Central memory CD4-positive, alpha-beta T cell (primary cell): ENCODE results near the gene RTN3.
"Not testable (repeated sequence)": the region's sequence is repeated elsewhere in the genome, so short reads cannot be mapped to it uniquely, and the experiment has no call there.

Experiments
- DNase-seq: peaks from one replicate; pipeline ENCODE4 v3.0.0; 2022
- total RNA-seq, 3 experiments: gene quantifications; one replicate each; lab custom pipeline; 2026; lab: John Stamatoyannopoulos, UW

The RTN3 gene
- 31.1 to 58.4 (median 47.0) reads per million in 3 experiments for total RNA-seq

GRCh38 chr11:63681321-63682065, at the start of gene RTN3:
Gene RTN3, plus strand, starts transcription at chr11:63681500. Its CDS starts 137 bp downstream, at chr11:63681637.
- peak; percentile 98 for DNase-seq

DNA sequence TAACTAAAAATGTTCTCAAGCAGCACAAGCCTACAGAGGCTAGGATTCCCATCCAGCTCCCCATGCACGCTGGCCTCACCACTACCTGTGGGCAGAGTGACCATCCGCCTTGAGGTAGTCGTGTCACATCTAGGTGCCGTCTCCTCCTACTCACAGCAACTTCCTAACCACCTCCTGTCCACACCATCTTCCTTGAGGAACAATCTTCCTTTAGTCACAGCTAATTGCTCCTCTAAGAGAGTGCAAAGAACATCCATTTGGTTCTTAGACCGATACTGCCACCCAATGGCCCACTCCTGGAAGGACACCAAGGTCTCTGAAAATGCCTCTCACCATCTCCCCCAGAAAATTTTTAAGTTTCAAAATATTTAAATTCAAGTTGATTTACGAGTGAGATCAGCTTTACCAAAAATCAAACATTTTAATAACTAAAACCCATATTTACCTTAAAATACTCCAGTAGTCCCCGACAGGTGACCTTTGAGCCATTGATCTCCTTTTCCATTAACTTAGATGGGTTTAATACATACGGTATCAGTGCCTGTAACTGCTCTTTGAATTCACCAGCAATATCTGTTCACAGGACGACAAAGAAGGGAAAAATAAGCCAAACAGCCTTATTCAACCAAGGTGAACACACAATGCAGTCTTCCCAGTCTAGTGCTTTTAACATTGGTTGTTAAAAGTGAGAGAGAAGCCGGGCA, 45.4 kb upstream of the RTN3 start:
- DNase-seq, result peak; percentile 59

GRCh38 chr11:63638436-63638835, 42.9 kb upstream of the RTN3 start:
- DNase-seq, result not testable (repeated sequence)

DNA sequence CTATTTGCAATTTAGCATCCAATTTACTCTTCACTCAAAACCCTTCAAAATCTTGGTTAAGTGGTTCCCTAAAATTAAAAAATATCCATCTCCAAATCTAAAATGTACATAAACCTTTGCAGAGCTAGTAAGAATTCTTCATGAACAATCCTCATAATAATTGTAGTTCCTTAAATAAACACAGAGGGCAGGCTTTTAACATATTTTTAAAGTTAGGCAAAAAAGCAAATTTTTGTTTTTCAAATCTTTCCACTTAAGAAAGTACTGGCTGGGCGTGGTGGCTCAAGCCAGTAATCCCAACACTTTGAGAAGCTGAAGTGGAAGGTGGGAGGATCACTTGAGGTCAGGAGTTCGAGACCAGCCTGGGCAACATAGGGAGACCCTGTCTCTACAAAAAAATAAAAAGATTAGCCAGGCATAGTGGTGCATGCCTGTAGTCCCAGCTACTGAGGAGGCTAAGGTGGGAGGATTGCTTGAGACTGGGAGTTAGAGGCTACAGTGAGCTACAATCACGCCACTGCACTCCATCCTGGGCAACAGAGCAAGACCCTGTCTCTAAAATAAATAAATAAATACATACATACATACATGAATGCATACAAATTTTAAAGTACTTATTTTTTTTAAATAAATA, 42.0 kb upstream of the RTN3 start:
- DNase-seq, result no peak

- no peak for DNase-seq
Observed at GRCh38 chr11:63641727-63642126, 39.6 kb upstream of the RTN3 start.

DNA sequence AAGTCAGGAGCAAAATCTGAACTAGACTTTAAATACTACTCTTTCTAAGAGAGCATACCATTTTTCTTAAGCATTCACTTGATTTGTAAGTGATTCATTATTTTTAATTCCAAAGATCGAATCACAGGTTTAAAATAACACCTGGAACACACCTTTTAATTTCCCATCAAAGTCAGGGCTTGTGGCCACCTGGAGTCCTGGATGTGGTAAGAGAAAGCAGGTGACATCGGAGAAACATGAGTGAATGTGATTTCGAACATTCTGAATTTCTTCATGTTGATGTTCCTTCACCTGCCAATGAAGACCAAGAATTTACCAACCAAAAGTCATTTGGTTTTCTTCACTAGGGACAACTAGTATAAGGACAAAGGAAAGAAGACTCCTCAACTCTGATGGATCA, 38.1 kb upstream of the RTN3 start:
- DNase-seq, result no peak

- DNase-seq, result no peak
Observed at GRCh38 chr11:63652671-63653070, 28.6 kb upstream of the RTN3 start.

- DNase-seq, result no peak
Observed at GRCh38 chr11:63660972-63661371, 20.3 kb upstream of the RTN3 start.

- DNase-seq, result no peak
Observed at GRCh38 chr11:63663809-63664208, 17.5 kb upstream of the RTN3 start.

GRCh38 chr11:63666874-63667273, 14.4 kb upstream of the RTN3 start:
- DNase-seq, result no peak

DNA sequence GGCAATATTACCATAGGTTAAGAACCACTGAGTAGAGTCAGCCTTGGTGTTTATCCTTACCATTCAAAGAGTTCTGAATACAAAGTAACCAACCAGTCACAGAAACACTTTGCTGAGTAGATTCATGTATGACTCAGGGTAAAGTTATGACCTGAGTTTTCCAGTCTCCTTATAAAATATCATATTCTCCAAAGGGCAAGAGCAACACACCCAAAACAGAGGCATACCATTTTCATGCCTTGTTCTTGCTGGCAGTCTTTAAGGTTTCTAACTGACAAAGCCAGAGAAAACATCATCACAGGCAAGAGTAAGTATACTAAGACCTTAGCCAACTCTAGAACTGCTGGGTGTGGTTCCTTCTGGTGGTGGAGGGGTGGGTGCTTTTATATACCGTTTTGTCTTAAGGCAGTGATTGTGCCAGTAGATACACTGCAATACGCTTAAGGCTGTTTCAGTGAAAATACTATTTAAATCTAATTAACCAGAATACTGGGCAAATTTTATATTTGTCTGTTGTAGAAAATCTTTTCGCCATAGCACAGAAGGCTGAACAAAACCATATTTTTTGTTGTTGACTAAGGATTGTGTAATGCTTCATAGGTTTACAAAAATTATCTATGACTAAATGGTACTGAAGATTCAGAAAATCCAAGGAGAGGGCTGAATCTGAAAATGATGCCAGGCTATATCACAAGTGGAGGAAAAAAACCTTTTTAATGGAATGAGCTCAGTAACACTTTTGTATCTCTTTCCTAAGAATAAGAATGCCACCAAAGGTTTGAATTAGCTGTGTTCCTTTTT, 13.1 kb upstream of the RTN3 start:
- no peak for DNase-seq

DNA sequence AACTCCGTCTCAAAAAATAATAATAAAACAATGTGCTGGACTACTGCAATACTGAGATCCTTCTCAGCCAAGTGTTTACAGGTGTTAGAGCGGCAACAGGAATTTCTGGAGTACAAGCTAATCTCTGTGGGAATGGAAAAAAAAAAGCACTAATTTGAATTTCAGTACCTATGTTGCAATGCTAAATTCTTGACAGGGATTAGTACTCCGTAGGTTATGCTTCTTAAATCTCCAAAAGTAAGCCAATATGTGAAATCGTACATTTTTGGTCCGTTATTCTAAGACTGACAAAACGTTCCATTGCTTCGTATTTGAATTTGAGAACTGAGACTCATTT, 11.2 kb upstream of the RTN3 start:
- DNase-seq, result no peak

GRCh38 chr11:63670433-63671321, 10.6 kb upstream of the RTN3 start:
- DNase-seq, result peak; percentile 23

GRCh38 chr11:63671322-63672155, 9.8 kb upstream of the RTN3 start, which contains the start of gene ATL3:
Gene ATL3, minus strand, starts transcription at chr11:63671376. Its CDS starts 41 bp downstream, at chr11:63671335.
- peak; percentile 90 for DNase-seq

DNA sequence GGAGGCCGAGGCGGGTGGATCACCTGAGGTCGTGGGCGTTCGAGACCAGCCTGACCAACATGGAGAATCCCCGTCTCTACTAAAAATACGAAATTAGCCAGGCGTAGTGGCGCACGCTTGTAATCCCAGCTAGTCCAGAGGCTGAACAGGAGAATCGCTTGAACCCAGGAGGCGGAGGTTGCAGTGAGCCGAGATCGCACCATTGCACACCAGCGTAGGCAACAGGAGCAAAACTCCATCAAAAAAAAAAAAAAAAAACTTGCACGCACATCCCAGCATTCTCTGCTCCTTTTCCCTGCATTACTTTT, 9.2 kb upstream of the RTN3 start:
- no peak for DNase-seq

DNA sequence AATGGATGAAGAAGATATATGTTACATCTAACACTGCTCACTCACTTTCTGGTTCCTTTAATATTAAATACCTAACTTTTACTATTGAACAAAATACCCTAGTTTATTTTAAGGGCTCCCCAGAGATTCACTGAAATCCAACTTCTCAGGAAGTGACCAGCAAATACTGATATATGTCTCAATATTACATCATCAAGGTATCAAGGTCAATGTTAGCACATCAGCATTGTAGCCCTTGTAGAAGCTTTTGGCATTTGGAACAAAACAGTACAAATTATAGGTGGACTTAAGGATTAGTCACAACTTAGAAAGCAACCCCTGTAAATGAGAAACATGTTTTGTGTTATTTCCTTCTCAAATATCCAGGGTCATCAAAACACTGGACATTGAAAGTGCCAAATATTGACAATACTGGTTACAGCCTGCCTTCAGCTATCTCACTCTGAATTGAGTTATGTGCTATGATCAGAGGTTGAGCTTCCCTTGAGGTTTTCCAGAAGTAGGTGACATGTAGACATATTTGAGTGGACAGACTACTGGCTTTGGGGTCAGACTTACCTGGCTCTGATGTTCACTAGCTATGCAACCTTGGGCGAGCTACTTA, 8.3 kb upstream of the RTN3 start:
- DNase-seq, result no peak

- no peak for DNase-seq
Observed at GRCh38 chr11:63673579-63673978, 7.7 kb upstream of the RTN3 start.

- no peak for DNase-seq
Observed at GRCh38 chr11:63680834-63681320, 423 bp upstream of the RTN3 start.

DNA sequence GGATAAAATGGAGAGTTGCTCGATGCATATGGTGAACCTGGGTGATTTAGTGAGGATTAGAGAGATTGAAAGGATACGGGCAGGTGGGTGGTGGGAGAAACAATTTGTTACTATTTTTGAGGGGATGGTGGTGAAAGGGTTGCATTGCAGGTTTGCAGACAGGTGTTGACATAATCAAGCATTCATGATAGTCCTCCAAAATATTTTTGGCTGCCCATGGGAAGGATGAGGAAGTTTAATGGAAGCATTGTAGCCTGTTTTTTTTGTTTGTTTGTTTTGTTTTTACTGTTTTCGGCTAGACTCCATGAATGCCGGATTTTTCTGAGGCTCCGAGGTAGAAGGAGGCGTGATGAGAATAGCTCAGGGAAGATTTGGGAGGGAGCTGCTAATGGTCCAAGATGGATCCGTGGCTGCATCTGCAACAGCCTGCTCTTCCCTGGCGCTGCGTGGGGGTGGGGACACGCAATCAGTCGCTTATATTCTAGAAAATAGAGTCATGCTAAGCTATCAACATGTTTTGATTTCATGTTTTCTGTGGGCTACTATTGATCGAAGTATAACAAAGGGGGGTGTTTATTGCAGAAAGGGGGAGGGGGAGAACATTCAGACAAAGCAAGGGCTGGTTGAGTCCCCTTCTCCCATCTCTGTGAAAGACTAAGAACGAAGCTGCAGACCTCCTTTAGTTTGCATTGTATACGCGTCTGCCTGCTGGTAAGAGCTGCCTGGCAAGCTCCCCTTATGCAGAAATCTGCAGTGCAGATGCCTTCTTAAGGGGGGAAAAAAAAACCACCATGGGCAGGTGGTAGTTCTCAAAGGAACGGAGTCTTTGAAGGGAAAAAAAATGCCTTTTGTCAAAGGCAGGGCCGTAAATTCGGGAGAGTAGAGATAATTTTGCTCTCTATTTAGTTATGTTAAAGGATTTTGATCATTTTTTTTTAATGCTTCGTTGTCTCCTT, 1.0 kb downstream of the RTN3 start:
- DNase-seq, result no peak
